Lower leg skin (tissue), 3 donors: Measurements from ENCODE around the gene MAP3K7.

ENCODE experiments used
- POLR2A ChIP-seq, 2 donors: fragments of 450-650 bp; IDR thresholded peaks; one replicate each; pipeline ENCODE4 v1.6.1; 2016 to 2017; ENCODE audit warnings: antibody characterized with exemption in 2 of 2, mild to moderate bottlenecking in 1 of 2, moderate library complexity in 1 of 2
- TF ChIP-seq, protein P1 (sequence below), 3 donors: fragments of 450-650 bp; IDR thresholded peaks; one replicate each; pipeline ENCODE4 v1.5.1; 2016; ENCODE audit warnings: antibody characterized with exemption in 3 of 3, mild to moderate bottlenecking in 3 of 3, moderate library complexity in 2 of 3

DNA sequence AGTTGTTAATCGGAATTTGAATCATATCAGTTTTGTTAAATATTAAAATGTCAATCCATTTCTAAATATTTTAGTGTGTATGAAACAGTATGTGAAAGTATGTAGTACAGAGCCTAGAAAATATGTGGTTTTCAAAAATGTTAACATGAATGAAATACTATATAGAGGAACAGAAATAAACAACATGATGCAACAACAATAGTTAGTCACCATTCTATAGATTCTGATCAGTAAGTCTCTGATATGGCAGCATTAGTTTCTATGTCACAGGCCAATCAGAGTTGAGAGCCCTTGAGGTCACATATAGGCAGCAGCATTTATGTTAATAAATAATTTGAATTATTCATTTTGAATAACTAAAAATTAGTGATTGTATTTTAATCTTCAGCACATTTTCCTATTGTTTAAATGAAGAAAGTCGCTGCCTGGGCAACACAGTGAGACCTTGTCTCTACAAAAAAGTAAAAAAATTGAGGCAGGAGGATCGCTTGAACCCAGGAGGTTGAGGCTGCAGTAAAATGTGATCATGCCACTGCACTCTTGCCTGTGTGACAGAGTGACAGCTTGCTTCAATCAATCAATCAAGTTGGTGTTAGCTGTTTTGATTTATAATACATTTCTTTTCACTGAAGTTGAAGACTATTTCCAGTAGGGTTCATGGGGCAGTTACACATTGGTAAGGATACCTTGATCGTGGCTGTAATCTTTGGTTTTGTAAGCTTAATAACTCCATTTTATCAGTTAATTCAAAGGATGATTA lies 11.5 kb upstream of the MAP3K7 start:
- TF ChIP-seq, protein P1, sequence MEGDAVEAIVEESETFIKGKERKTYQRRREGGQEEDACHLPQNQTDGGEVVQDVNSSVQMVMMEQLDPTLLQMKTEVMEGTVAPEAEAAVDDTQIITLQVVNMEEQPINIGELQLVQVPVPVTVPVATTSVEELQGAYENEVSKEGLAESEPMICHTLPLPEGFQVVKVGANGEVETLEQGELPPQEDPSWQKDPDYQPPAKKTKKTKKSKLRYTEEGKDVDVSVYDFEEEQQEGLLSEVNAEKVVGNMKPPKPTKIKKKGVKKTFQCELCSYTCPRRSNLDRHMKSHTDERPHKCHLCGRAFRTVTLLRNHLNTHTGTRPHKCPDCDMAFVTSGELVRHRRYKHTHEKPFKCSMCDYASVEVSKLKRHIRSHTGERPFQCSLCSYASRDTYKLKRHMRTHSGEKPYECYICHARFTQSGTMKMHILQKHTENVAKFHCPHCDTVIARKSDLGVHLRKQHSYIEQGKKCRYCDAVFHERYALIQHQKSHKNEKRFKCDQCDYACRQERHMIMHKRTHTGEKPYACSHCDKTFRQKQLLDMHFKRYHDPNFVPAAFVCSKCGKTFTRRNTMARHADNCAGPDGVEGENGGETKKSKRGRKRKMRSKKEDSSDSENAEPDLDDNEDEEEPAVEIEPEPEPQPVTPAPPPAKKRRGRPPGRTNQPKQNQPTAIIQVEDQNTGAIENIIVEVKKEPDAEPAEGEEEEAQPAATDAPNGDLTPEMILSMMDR (IDR thresholded peaks at IDR 0.05): no peak
- no peak for TF ChIP-seq POLR2A (IDR thresholded peaks at IDR 0.05)
